H9 (cell line): Measurements from ENCODE around the gene SLC16A6. TPM values are rescaled to one million over a fixed set of nuclear protein-coding genes. Genes with fewer than 3 reads are reported as not detected.

ENCODE experiments used
- DNase-seq: peaks from one replicate; pipeline ENCODE4 v3.0.0-alpha.2; 2017
- H2AFZ ChIP-seq: one replicate; pipeline ENCODE4 v1.6.1; 2013; ENCODE audit warnings: mild to moderate bottlenecking, low read length, control low read depth, moderate library complexity
- H2AK5ac ChIP-seq: 2 replicates; pipeline ENCODE4 v1.6.1; 2013; ENCODE audit warnings: low read length, control low read depth, mixed read lengths; ENCODE audit not compliant: insufficient read length
- H2BK120ac ChIP-seq: one replicate; pipeline ENCODE4 v1.6.1; 2013; ENCODE audit warnings: low read depth, mild to moderate bottlenecking, low read length, control low read depth, inconsistent platforms; ENCODE audit not compliant: poor library complexity, severe bottlenecking
- H2BK12ac ChIP-seq: 2 replicates; pipeline ENCODE4 v1.6.1; 2013; ENCODE audit warnings: low read length, control low read depth, mixed read lengths, low read depth; ENCODE audit not compliant: insufficient read length
- H2BK15ac ChIP-seq: 2 replicates; pipeline ENCODE4 v1.6.1; 2013; ENCODE audit warnings: low read depth, low read length, control low read depth
- H2BK20ac ChIP-seq: one replicate; pipeline ENCODE4 v1.6.1; 2013; ENCODE audit warnings: low read depth, mild to moderate bottlenecking, low read length, control low read depth, inconsistent platforms; ENCODE audit not compliant: poor library complexity, severe bottlenecking
- H2BK5ac ChIP-seq: 2 replicates; pipeline ENCODE4 v1.6.1; 2013; ENCODE audit warnings: low read length, control low read depth, mixed read lengths; ENCODE audit not compliant: insufficient read length
- H3K14ac ChIP-seq: 2 replicates; pipeline ENCODE4 v1.6.1; 2013; ENCODE audit warnings: low read length, control low read depth; ENCODE audit not compliant: insufficient read depth
- H3K18ac ChIP-seq: 2 replicates; pipeline ENCODE4 v1.6.1; 2013; ENCODE audit warnings: low read depth, mild to moderate bottlenecking, mixed read lengths, low read length, control low read depth; ENCODE audit not compliant: insufficient read length
- H3K23ac ChIP-seq: 2 replicates; pipeline ENCODE4 v1.6.1; 2013; ENCODE audit warnings: low read length, control low read depth, mixed read lengths, low read depth; ENCODE audit not compliant: insufficient read length
- H3K23me2 ChIP-seq: 2 replicates; pipeline ENCODE4 v1.6.1; 2013; ENCODE audit warnings: low read depth, mild to moderate bottlenecking, mixed read lengths, low read length, control low read depth; ENCODE audit not compliant: insufficient read length, poor library complexity, severe bottlenecking
- H3K27ac ChIP-seq: 2 replicates; pipeline ENCODE4 v1.5.1; 2013; ENCODE audit warnings: low read length, control low read depth, mixed read lengths, low read depth; ENCODE audit not compliant: insufficient read length
- H3K27me3 ChIP-seq: 2 replicates; pipeline ENCODE4 v1.6.1; 2013; ENCODE audit warnings: low read length, control low read depth, inconsistent platforms; ENCODE audit not compliant: insufficient read depth
- H3K4ac ChIP-seq: 2 replicates; pipeline ENCODE4 v1.6.1; 2013; ENCODE audit warnings: low read depth, mild to moderate bottlenecking, control low read depth, inconsistent platforms, low read length, moderate library complexity
- H3K4me1 ChIP-seq: 2 replicates; pipeline ENCODE4 v1.6.1; 2013; ENCODE audit warnings: low read length, control low read depth, inconsistent platforms; ENCODE audit not compliant: insufficient read depth
- H3K4me2 ChIP-seq: 2 replicates; pipeline ENCODE4 v1.6.1; 2013; ENCODE audit warnings: low read length, control low read depth, mixed read lengths; ENCODE audit not compliant: insufficient read length, insufficient read depth
- H3K56ac ChIP-seq: 2 replicates; pipeline ENCODE4 v1.6.1; 2013; ENCODE audit warnings: low read depth, mild to moderate bottlenecking, mixed read lengths, low read length, control low read depth; ENCODE audit not compliant: insufficient read length
- H3K79me1 ChIP-seq: 2 replicates; pipeline ENCODE4 v1.6.1; 2013; ENCODE audit warnings: low read depth, mild to moderate bottlenecking, moderate library complexity, low read length, control low read depth, inconsistent platforms; ENCODE audit not compliant: insufficient read depth, poor library complexity, severe bottlenecking
- H3K79me2 ChIP-seq: 2 replicates; pipeline ENCODE4 v1.6.1; 2013; ENCODE audit warnings: low read length, control low read depth, inconsistent platforms; ENCODE audit not compliant: insufficient read depth
- H3K9ac ChIP-seq: 2 replicates; pipeline ENCODE4 v1.6.1; 2013; ENCODE audit warnings: low read length, control low read depth, mixed read lengths; ENCODE audit not compliant: insufficient read length; ENCODE audit errors: extremely low read depth
- H3K9me3 ChIP-seq: one replicate; pipeline ENCODE4 v1.6.1; 2013; ENCODE audit warnings: low read depth, low read length, inconsistent platforms; ENCODE audit not compliant: control insufficient read depth
- H3T11ph ChIP-seq: one replicate; pipeline ENCODE4 v1.6.1; 2013; ENCODE audit warnings: mild to moderate bottlenecking, low read length, control low read depth, inconsistent platforms
- H4K20me1 ChIP-seq: one replicate; pipeline ENCODE4 v1.6.1; 2013; ENCODE audit not compliant: control insufficient read depth, insufficient read length, insufficient read depth
- H4K5ac ChIP-seq: 2 replicates; pipeline ENCODE4 v1.6.1; 2013; ENCODE audit warnings: low read depth, mild to moderate bottlenecking, mixed read lengths, low read length, control low read depth; ENCODE audit not compliant: insufficient read length
- H4K8ac ChIP-seq: replicated peaks from 2 replicates; pipeline ENCODE4 v1.6.1; 2013; ENCODE audit warnings: low read length, control low read depth, mixed read lengths, low read depth; ENCODE audit not compliant: insufficient read length
- H4K91ac ChIP-seq: 2 replicates; pipeline ENCODE4 v1.6.1; 2013; ENCODE audit warnings: low read depth, mild to moderate bottlenecking, moderate library complexity, mixed read lengths, low read length, control low read depth; ENCODE audit not compliant: insufficient read length
- H3K27ac Mint-ChIP-seq, 3 experiments: 2 replicates in 2 of 3; 3 replicates in 1 of 3; pipeline ENCODE4 v1.8.0; 2020 to 2021; ENCODE audit warnings: mixed read lengths in 3 of 3, mild to moderate bottlenecking in 1 of 3, moderate library complexity in 1 of 3
- H3K27me3 Mint-ChIP-seq: 2 replicates; pipeline ENCODE4 v1.8.0; 2021; ENCODE audit warnings: low read depth, mild to moderate bottlenecking, moderate library complexity, mixed read lengths
- H3K36me3 Mint-ChIP-seq, 3 experiments: 2 replicates in 2 of 3; 3 replicates in 1 of 3; pipeline ENCODE4 v1.8.0; 2020 to 2021; ENCODE audit warnings: low read depth in 3 of 3, mixed read lengths in 3 of 3; ENCODE audit not compliant: insufficient read depth in 1 of 3
- H3K4me1 Mint-ChIP-seq, 2 experiments: 2 replicates each; pipeline ENCODE4 v1.8.0; 2020; ENCODE audit warnings: mixed read lengths in 2 of 2
- H3K4me3 Mint-ChIP-seq, 2 experiments: 2 replicates in 1 of 2; 3 replicates in 1 of 2; pipeline ENCODE4 v1.8.0; 2020 to 2021; ENCODE audit warnings: mild to moderate bottlenecking in 2 of 2, mixed read lengths in 2 of 2, moderate library complexity in 1 of 2
- H3K9me3 Mint-ChIP-seq, 2 experiments: 2 replicates in 1 of 2; 3 replicates in 1 of 2; pipeline ENCODE4 v1.8.0; 2020; ENCODE audit warnings: mild to moderate bottlenecking in 2 of 2, mixed read lengths in 2 of 2, moderate library complexity in 1 of 2
- WGBS: extraction: QIAGEN DNeasy Blood & Tissue Kit; methylation state at CpG from one replicate; pipeline ENCODE4 v1.1.7; 2013; ENCODE audit warnings: missing lambda C conversion rate, low lambda C conversion rate, mixed read lengths; ENCODE audit not compliant: insufficient read length; ENCODE audit errors: extremely low coverage; 5-methylcytosine and 5-hydroxymethylcytosine counted together
- total RNA-seq: library from RNA; stranded (reverse); gene quantifications from 2 replicates; pipeline ENCODE4 v1.2.1, GENCODE V29; 2021
- TF ChIP-seq, protein P1 (sequence below): fragments of 200-600 bp; sonication (generic); conservative IDR thresholded peaks from 3 replicates; pipeline ENCODE4 v1.8.0; 2021; ENCODE audit warnings: antibody characterized with exemption, mild to moderate bottlenecking

SLC16A6 gene
- total RNA-seq, 1 experiment from 2014 or later = 0.33 TPM

DNA sequence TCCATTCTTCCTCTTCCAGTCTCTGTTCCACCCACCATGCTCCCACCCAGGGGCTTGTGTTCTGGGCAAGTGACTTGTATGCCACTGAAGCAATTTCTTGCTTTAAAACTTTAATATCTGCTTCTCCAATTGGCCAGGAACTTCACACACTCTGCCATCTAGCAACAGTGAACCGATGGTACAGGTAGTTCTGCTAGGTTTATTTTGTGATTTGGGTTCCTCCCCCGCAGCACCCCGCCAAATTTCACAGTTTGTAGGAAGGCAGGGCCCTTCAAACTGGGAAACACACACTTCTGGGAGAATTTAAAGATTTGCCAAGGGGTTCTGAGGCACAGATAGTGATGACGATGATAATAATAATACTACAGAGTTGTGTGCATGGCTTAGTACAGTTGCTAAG, 3.7 kb upstream of the SLC16A6 start:
- Histone ChIP-seq H3K18ac (no peak overlapping the region), H2AFZ (no peak overlapping the region), H3K4ac (no peak overlapping the region), H3K79me1 (no peaks in the 10 kb centered on the region), H3K56ac (no peak overlapping the region), H2BK12ac (no peak overlapping the region), H3T11ph (no peak overlapping the region), H2BK20ac (no peak overlapping the region), H3K27me3 (peaks cover 14% of the 10 kb centered on the region; the same call in 1 of the 2 replicates), H3K79me2 (no peaks in the 10 kb centered on the region), H2AK5ac (no peak overlapping the region), H4K91ac (no peak overlapping the region), H4K8ac (no peak overlapping the region), H3K4me1 (peaks cover 2% of the 10 kb centered on the region), H3K27ac (no peak overlapping the region), H3K4me2 (no peak overlapping the region), H3K23me2 (peaks cover 19% of the 10 kb centered on the region), H3K9me3 (no peaks in the 10 kb centered on the region), H3K23ac (no peak overlapping the region), H3K9ac (no peak overlapping the region), H4K5ac (no peak overlapping the region), H2BK15ac (no peak overlapping the region), H4K20me1 (no peaks in the 10 kb centered on the region), H2BK120ac (no peak overlapping the region), H3K14ac (no peak overlapping the region), H2BK5ac (no peak overlapping the region)
- H3K36me3 Mint-ChIP-seq = peaks cover 0 to 1% (median 0%) of the 10 kb centered on the region in 3 experiments; a peak in 1 of 7 replicates
- peak overlapping the region in 2 of 3 experiments; percentile 36 to 41; a peak in 2 of 7 replicates for H3K27ac Mint-ChIP-seq
- H3K4me3 Mint-ChIP-seq = no peak overlapping the region
- TF ChIP-seq, protein P1, sequence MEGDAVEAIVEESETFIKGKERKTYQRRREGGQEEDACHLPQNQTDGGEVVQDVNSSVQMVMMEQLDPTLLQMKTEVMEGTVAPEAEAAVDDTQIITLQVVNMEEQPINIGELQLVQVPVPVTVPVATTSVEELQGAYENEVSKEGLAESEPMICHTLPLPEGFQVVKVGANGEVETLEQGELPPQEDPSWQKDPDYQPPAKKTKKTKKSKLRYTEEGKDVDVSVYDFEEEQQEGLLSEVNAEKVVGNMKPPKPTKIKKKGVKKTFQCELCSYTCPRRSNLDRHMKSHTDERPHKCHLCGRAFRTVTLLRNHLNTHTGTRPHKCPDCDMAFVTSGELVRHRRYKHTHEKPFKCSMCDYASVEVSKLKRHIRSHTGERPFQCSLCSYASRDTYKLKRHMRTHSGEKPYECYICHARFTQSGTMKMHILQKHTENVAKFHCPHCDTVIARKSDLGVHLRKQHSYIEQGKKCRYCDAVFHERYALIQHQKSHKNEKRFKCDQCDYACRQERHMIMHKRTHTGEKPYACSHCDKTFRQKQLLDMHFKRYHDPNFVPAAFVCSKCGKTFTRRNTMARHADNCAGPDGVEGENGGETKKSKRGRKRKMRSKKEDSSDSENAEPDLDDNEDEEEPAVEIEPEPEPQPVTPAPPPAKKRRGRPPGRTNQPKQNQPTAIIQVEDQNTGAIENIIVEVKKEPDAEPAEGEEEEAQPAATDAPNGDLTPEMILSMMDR = no peak
- WGBS = no CpG with 5 or more reads among the region's 4 CpGs
- H3K9me3 Mint-ChIP-seq = no peaks in the 10 kb centered on the region; a peak in 2 of 5 replicates
- H3K27me3 Mint-ChIP-seq = peaks cover 38% of the 10 kb centered on the region
- no peak for DNase-seq
- H3K4me1 Mint-ChIP-seq = peaks cover 51 to 55% of the 10 kb centered on the region in 2 experiments
